ENCODE measurements around the gene IRS1.
A peak's percentile ranks its signal among the peaks of the same experiment; 100 is the strongest.

IRS1 gene

GRCh38 chr2:226813148-226813701 lies 13.6 kb upstream of the IRS1 start:
- DNase-seq (ENCODE audit: low spot score) = no peak

GRCh38 chr2:226803410-226803809 lies 3.8 kb upstream of the IRS1 start:
- DNase-seq (ENCODE audit: low spot score) = no peak

- no peak for DNase-seq (ENCODE audit: low spot score)
These were observed 3.0 kb upstream of the IRS1 start for GRCh38 chr2:226802573-226802972.

- peak; percentile 88 for DNase-seq (ENCODE audit: low spot score)
These were observed 1.5 kb upstream of the IRS1 start for GRCh38 chr2:226800941-226801784.

- DNase-seq (ENCODE audit: low spot score) = peak; percentile 67
These were observed 638 bp upstream of the IRS1 start for GRCh38 chr2:226799976-226800940.

GRCh38 chr2:226798422-226799210 lies 1.0 kb downstream of the IRS1 start:
- DNase-seq (ENCODE audit: low spot score) = no peak

GRCh38 chr2:226797989-226798421 lies 1.6 kb downstream of the IRS1 start:
- DNase-seq (ENCODE audit: low spot score) = no peak

GRCh38 chr2:226797289-226797988 lies 2.2 kb downstream of the IRS1 start:
- no peak for DNase-seq (ENCODE audit: low spot score)

GRCh38 chr2:226796840-226797288 lies 2.8 kb downstream of the IRS1 start:
- DNase-seq (ENCODE audit: low spot score) = no peak

- DNase-seq (ENCODE audit: low spot score) = no peak
These were observed 3.4 kb downstream of the IRS1 start for GRCh38 chr2:226796012-226796839.

GRCh38 chr2:226795281-226796011 lies 4.2 kb downstream of the IRS1 start:
- no peak for DNase-seq (ENCODE audit: low spot score)

GRCh38 chr2:226794751-226795171 lies 4.9 kb downstream of the IRS1 start:
- DNase-seq (ENCODE audit: low spot score) = no peak

- no peak for DNase-seq (ENCODE audit: low spot score)
These were observed 5.4 kb downstream of the IRS1 start for GRCh38 chr2:226794196-226794661.

- no peak for DNase-seq (ENCODE audit: low spot score)
These were observed 6.0 kb downstream of the IRS1 start for GRCh38 chr2:226793646-226794045.

- DNase-seq (ENCODE audit: low spot score) = no peak
These were observed 7.3 kb downstream of the IRS1 start for GRCh38 chr2:226792155-226792881.

GRCh38 chr2:226791487-226792081 lies 8.0 kb downstream of the IRS1 start:
- DNase-seq (ENCODE audit: low spot score) = peak; percentile 84

- no peak for DNase-seq (ENCODE audit: low spot score)
These were observed 8.5 kb downstream of the IRS1 start for GRCh38 chr2:226791056-226791486.

GRCh38 chr2:226790431-226790830 lies 9.2 kb downstream of the IRS1 start:
- DNase-seq (ENCODE audit: low spot score) = no peak
